ENCODE data around the gene KCTD15.
"Not testable (repeated sequence)": the region's sequence is repeated elsewhere in the genome, so short reads cannot be mapped to it uniquely, and the experiment has no call there.

Gene KCTD15

DNA sequence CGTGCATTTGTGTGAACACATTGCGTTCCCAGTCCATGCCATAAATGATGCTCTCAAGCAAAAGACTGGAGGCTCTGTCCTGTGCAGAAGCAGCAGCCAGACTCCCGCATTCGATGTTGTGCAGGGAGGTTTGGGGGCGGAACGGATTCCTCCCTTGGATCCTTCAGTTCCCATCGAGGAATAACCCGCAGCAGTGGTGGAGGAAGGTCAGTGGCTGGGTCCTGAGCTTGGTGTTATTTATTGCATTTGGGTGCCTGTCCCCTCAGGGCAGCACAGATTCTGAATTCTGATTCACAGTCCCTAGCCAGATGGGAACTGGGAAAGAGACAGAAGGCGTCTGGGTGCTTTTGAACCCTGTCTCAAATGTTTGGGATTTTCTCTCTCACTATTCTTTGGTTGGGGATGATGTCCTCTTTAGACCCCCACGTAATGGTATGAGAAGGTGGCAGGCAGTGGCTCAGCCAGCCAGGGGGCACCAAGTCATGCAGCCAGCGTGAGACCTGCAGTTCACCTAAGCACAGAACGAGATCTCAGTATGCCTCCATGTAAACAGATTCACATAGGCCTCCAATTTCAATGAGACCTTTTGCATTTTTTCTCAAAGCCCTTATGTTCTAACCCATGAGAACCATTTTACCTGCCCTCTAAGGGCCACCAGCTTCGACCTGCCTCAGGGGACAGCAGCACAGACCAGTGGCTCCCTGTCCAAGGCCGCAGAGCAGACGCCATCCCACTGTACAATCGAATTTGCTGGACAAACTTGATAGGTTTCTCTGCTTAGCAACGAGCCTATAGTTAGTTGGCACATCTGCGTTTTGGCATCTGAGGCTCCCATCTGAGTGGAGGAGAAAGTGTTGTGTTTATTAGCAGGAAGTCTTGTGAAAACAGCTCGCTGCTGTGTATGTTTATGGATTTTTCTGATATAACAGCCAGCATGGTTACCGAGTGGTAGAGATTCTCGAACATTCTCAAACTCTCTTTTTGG lies 17.8 kb downstream of the KCTD15 start:
- DNase-seq (ENCODE audit: low spot score): peak; percentile 15

DNA sequence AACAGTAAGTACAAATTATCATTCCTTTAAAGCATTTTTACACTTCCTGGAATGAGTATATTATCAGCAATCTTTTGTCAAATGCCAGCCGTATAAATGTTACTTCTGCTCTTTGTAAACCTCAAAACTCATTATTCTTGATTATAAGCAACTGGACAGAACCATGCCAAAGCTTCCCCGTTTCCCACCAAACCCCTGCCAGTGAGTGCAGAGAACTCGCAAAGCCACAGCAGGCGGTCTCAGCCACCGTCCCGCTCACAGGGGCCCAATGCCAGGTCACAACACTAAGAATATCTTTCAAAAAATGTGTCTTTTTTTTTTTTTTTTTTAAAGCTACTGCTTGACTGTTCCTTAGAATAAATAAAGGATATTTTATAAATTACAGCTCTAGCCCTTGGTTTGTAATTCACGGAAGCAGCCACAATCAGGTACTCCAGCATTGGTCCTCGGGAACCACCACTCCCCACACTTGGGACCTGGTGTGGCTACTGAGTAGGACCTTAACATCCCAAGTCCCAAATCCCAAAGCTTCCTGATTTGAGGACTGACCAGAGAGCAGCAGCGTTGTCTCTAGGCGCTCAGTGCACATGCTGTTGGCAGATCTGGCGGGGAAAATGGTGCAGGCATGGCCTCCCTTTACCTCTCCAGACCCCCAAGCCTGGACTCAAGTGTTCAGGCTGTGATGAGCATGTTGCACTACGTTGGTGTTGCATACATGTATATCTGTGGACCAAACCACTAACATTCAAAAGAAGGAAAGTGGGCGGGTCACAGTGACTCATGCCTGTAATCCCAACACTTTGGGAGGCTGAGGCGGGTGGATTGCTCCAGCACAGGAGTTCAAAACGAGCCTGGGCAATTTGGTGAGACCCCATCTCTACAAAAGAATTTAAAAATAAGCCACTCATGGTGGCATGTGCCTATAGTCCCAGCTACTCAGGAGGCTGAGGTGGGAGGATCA lies 19.0 kb downstream of the KCTD15 start:
- DNase-seq (ENCODE audit: low spot score): peak; percentile 12

DNA sequence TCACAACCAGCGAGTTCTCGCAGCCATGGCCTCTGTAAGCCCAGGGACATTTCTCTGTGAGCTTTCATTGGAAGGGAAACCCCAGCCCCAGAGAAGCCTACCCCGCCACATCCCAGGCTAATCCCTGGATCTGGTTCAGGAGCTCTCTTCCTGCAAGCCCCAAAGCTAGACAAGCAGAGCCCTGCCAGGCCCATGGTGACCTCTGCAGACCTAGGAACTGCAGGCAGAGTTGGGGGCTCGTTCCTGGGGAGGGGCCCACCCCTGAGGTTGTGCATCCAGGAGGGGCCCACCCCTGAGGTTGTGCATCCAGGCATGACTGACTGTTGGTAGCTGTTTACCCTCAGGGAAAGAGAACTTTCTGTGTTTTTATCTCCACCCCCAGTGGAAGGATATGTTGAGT lies 21.7 kb downstream of the KCTD15 start:
- no peak for DNase-seq (ENCODE audit: low spot score)

DNA sequence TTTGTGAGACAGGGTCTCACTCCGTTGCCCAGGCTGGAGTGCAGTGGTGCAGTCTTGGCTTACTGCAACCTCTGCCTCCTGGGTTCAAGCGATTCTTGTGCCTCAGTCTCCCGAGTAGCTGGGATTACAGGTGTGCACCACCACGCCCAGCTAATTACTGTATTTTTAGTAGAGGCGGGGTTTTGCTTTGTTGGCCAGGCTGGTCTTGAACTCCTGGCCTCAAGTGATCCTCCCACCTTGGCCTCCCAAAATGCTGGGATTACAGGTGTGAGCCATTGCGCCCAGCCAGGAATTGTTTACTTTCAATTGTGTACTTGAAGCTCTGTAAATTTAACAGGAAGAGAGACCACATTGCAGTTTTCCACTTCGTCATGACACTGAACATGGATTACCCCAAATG lies 22.4 kb downstream of the KCTD15 start:
- not testable (repeated sequence) for DNase-seq (ENCODE audit: low spot score)

DNA sequence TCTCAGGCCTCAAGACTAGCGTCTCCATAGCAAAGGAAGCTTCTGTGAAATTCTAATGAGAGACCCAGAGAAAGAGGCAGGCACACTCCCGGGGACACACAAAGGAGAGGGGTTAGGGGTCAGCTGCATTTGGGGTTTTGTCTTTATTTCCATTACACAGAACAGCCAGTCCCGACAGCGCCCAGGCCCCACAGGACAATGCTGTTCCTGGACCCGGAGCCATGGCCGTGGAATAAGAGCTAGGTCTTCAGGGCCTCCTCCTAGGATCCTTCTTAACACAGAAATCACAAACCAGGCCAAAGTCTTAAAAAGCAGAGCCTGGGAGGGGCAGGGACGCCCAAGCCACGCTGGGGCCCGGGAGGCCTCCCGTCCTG lies 22.8 kb downstream of the KCTD15 start:
- DNase-seq (ENCODE audit: low spot score): no peak

DNA sequence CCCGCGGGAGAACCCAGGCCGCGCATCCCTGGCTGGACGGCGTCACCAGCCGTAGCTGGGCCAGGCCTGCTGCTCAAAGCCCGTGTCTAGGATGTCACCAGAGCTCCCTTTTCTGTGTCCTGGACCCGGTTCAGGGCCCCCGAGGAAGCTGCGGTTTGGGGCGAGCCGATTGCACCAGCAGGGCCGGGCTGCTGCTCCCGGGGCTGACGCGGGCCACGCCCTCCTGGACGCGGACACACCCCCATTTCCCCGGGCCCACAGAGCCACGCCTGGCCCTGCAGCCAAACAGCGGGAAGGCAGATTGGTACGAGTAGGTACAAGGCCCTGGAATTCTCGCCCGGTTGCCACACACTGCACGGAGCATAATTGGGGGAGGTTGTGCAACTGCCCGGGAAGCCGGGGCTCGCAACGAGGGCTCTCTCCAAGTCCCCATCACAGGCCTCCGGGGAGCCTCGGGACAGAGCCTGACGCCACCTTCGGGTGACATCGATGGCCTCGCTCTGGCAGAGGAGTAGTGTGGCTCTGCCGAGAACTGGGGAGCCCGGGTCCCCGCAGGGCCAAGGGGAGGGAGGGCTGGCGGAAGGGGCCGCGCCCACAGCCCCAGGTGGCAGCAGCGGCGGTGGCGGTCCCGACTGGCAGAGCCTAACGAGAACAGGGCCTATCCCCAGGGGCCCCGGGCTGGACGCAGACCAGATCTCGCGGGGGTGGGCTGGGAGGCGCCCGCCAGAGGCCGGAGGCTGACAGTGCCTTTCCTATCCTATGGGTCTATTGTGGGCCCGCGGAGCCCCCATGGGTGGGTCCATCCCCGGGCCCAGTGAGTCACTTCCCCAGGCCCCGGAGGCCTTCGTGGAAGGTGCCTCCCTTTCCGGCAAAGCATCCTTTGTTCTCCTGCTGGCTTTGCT lies 23.5 kb downstream of the KCTD15 start:
- no peak for DNase-seq (ENCODE audit: low spot score)

DNA sequence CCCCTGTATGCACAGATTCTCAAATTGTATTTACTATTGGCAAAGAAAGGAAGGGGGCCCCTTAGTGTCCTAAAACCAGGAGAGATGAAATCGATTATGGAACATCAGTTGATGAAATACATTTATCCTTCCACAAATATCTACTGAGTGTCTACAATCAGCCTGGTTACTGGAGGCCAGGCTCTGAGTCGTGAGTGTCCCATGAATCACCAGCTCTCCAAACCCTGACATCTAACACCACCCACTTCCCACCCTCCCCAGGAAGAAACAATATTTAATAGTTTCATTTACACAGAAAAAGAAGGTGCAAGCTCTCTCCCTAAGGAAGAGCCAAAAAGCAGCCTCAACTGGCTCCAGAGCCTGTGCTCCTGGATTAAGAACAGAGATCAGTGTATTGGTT lies 25.2 kb downstream of the KCTD15 start:
- DNase-seq (ENCODE audit: low spot score): no peak

DNA sequence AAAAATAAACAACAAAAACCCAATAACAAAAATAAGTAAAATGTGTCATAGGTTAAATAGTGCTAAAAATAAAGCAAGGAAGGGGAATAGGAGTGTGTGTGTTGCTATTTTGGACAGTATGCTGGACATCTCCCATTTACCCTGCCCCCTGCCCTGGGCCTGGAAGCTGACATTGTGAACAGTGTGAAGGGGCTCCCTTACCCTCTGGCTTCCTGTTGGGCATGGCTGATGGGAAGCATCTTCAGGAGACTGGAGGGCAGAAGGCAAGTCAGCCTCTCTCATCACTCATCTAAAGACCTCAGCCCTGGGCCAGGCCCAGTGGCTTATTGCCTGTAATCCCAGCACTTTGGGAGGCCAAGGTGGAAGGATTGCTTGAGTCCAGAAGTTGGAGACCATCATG lies 26.7 kb downstream of the KCTD15 start:
- no peak for DNase-seq (ENCODE audit: low spot score)

DNA sequence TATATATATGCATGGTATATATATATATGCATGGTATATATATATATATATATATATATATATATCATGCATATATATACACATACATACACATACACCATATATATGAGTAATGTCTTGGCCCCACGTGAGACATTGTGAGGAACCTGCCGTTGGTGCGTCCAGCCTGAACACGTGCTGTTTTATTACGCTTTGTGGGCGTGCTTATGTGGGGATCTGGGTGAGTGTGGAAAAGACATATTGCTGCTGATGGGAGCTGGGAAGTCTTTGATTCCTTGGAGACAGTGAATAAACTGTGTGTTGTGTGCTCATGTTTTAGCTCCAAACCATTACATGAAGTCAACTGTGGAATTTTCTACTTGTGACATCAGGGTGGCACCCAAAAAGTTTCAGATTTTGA lies 28.9 kb downstream of the KCTD15 start:
- no peak for DNase-seq (ENCODE audit: low spot score)

DNA sequence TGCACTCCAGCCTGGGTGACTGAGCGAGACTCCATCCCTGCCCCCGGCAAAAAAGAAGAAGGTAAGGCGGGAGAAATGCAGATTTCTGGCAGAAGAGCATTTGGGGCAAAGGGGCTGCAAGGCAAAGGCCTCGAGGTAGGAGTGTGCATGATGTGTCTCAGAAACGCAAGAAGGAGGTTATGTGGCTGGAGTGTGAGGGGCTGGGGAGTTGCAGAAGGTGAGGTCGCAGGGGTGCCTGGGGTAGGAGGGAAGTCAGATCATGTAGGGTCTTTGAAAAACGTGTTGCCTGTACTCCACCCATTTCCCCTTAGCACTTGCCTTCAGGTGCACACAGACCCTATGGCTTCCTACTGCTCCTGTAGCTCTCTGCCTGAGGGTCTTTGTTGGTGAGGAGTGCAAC lies 29.9 kb downstream of the KCTD15 start:
- DNase-seq (ENCODE audit: low spot score): no peak

DNA sequence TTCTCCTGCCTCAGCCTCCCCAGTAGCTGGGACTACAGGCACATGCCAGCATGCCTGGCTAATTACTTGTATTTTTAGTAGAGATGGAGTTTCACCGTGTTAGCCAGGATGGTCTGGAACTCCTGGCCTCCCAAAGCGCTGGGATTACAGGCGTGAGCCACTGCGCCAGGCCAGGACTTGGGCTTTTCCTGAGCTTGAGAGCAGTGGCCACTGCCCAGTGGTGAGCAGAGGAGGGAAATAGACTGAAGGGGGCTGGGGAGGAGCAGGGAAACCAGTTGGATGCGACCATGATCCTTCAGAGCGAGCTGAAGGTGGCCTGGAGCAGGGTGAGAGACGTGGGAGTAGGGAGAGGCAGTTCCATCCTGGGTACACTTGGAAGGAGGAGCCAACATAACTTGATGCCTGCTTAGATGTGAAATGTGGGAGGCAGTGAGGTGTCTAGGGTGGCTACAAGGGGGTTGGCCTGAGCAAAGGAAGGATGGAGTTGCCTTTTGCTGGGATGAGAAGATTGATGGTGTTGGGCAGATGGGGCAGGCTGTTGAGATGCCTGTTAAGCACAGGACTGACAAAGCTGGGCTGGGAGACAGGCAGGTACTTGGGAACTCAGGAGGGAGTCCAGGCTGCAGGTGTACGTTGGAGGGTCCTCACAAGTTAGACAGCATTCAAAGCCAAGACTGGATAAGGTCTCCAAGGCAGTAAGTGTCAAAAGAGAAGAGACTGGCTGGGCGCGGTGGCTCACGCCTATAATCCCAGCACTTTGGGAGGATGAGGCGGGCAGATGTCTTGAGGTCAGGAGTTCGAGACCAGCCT lies 31.8 kb downstream of the KCTD15 start:
- no peak for DNase-seq (ENCODE audit: low spot score)

DNA sequence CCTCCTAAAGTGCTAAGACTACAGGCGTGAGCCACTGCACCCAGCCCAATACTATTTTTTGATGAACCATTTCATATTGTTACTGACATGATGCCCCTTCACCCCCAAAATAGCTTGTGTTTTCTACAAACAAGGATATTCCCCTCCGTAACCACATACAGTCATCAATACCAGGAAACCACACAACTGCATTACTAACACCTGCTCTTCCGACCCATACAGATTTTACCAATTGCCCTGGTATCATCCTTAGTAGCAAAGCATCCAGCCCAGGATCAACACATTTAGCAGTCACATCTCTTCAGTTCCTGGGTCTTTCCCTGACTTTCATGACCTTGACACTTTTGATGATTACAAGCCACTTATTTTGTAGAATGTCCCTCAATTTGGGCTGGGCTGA lies 33.6 kb downstream of the KCTD15 start:
- DNase-seq (ENCODE audit: low spot score): no peak

DNA sequence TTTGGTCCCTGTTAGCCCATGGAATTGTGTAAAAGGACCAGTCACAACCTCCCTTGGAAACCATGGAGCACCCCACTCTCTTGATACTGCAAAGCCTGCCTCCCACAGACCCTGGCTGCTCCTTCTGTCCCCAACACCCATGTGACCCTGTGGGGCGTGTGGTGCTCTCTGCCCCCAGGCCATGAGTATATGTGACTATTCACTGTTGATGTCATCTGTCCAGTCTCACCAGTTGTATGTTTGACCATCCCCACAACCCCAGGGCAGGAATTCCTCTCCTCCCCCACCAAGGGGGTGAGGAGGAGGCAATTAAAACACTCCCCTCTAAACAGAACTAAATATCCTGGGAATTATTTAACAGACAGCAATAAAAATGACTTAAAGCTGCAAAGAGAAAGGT lies 35.2 kb downstream of the KCTD15 start:
- DNase-seq (ENCODE audit: low spot score): no peak

DNA sequence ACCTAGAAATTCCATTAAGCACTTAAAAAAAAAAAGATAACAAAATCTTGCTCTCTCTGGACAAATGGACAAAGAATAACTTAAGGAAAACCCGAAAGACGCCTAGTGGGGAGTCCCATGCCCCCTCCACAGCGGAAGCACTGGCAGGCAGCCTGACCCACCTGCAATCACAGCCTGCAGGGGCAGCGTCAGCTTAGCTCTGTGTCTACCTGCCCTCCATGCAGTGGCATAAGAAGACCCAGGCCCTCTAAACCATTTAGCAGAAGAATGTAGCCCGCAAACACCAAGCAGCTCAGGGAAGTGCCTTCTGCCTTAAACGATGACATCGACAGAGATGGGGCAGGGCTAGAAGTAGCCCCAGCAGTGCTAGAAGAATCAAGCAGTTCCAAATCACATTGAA lies 36.0 kb downstream of the KCTD15 start:
- DNase-seq (ENCODE audit: low spot score): no peak

DNA sequence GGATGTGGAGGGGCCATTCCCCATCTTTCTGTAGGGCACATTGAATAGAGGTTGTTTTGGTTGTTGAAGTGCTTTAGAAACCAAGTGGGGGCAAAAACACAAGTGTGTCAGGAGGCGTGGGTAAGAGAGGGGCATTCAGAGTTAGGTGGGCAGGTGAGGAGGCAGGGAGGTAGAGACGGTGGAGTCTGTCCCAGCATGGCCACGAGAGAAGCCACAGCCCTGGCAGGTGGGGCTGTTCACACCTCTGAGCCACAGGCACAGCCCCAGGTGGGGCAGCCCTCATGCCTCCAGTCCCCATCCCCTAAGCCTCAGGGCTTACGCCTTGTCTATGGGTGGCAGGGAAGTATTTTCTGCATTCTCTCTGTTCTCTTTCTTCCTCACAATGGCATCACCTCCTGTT lies 43.7 kb downstream of the KCTD15 start:
- no peak for DNase-seq (ENCODE audit: low spot score)

DNA sequence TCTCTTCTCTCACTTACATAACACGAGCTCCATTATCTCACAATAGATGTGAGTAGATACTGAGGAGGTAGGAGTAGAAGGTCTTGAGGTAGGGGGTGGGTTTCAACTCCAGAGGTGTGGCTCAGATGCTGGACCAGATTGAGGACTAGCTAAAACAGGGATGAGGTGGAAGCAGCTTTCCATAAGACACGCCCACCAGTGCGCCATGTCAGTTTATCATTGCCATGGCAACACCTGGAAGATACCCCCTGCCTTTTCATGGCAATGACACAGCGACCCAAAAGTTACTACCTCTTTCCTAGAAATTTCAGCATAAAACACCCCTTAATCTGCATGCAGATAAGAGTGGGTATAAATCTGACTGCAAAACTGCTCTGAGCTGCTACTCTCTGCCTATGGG lies 44.1 kb downstream of the KCTD15 start:
- no peak for DNase-seq (ENCODE audit: low spot score)

DNA sequence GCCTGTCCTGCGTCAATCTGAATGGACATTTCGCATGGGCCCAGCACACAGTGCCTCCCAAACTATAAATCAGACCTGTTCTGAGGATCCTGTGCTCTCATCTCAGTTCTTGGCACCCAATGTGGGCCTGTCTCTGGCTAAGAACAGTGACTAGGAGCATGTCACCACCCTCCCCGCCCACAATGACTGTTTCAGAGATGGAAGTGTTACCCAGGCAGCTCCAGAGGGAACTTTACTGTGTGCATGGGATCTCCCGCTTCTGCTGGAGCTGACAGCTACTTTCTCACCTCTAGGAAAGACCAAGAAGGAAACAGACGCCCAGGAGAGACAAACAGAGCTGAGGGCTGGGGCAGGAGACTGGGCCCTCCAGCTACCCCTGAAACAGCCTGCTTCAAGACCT lies 45.0 kb downstream of the KCTD15 start:
- DNase-seq (ENCODE audit: low spot score): no peak

DNA sequence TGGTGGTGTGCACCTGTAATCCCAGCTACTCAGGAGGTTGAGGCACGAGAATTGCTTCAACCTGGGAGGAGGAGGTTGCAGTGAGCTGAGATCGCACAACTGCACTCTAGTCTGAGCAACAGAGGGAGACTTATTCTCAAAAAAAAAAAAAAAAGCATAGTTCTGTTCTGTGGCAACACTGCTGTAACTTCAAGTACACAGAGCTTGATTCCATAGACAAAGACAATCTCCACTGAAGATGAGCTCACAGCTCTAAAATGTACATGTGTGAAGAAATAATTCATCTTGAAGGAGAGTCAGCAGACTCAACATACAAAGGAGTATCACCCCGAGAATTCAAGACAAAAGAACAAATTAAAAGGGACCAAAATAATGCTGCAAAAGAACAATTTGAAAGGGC lies 47.8 kb downstream of the KCTD15 start:
- no peak for DNase-seq (ENCODE audit: low spot score)

DNA sequence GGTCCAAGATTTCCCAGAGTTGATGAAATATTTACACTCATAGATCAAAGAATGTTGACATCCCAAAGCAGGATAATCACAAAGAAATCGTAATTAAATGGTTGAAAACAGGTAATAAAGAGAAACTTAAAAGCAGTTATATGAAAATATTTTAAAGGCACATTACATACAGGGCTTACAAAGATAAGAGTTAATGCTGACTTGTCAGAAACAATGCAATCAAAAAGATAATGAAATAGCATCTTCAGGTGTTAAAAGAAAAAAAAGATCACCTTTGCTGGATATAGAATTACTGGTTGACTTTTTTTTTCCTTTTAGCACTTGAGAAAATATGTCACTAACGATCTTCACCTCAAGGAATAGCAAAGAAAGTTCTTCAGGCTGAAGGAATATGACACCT lies 48.8 kb downstream of the KCTD15 start:
- DNase-seq (ENCODE audit: low spot score): no peak

DNA sequence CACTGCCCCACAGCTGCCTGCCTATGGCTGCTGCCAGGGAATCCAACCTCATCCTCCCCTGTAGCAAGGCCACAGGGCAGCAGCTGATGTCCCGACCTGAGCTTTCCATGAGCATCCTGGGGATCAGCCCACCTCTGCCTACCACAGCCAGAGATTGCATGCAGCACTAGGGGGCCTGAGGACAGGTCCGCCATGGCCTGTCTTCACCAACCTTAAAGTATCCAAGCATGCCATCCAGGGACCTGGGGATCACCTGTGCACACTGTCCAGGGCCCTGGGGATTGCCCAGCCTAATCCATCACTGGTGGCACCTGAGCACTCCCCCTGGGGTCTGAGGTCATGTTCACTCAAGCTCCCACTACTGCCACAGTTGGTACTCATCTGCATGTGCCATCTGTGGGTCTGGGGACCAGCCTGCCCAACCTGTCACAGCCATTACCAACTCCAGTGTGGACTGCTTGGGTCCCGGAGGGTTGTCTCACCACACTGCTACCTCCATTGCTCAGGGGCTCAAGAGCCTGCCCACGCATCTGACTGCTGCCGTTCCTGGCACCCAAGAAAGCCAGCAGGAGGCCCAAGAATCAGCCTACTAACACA lies 53.0 kb downstream of the KCTD15 start:
- DNase-seq (ENCODE audit: low spot score): no peak

DNA sequence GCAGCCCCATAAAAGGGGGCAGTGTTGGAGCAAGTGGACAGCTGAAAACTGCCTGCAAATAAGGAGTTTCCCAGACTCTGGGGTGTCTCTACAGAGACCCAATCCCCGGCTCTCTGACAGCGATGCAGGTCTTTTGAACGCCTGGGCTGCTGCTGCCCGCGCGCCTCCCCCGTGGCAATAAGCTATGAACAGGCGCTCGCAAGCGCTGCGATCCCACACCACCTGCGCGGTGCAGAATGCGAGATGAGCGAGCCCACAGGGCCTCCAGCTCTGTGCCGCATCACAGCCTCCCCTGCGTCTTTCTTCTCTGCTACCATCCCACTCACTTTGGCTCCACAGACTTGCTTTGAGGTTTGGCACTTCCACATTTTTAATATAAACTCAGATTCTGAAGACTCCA lies 62.3 kb downstream of the KCTD15 start:
- DNase-seq (ENCODE audit: low spot score): no peak

All from D341Med (cell line).